Colonic mucosa (tissue), 4 donors: ENCODE data around the gene APOOL. TPM values are rescaled to one million over a fixed set of nuclear protein-coding genes. Genes with fewer than 3 reads are reported as not detected.

ENCODE experiments used
- DNase-seq: peaks from one replicate; pipeline ENCODE4 v3.0.0-alpha.2; 2020
- H3K27ac ChIP-seq: fragments of 200-600 bp; one replicate; pipeline ENCODE4 v1.8.0; 2021
- H3K27me3 ChIP-seq: fragments of 200-600 bp; one replicate; pipeline ENCODE4 v1.8.0; 2021
- H3K36me3 ChIP-seq: fragments of 200-600 bp; one replicate; pipeline ENCODE4 v1.8.0; 2021
- H3K4me1 ChIP-seq: fragments of 200-600 bp; one replicate; pipeline ENCODE4 v1.8.0; 2021; ENCODE audit warnings: mild to moderate bottlenecking
- H3K4me3 ChIP-seq: fragments of 200-600 bp; one replicate; pipeline ENCODE4 v1.8.0; 2021
- H3K9ac ChIP-seq, 2 donors: one replicate each; pipeline ENCODE4 v1.7.0; 2013; ENCODE audit warnings: control low read depth in 2 of 2, low read depth in 2 of 2, low read length in 2 of 2
- H3K9me3 ChIP-seq: fragments of 200-600 bp; one replicate; pipeline ENCODE4 v1.8.0; 2021
- CTCF ChIP-seq: fragments of 200-600 bp; IDR thresholded peaks from one replicate; pipeline ENCODE4 v1.8.0; 2022; ENCODE audit warnings: antibody characterized with exemption, mild to moderate bottlenecking
- intact Hi-C: fragments of 100-400 bp; cut with DNase I; formaldehyde crosslinking; loops from one replicate; pipeline ENCODE4 v1.14.1; 2022
- total RNA-seq, 2 donors: library from RNA; stranded (reverse); fragmentation: NEBNext Ultra II Directional in 1 of 2; extraction: Animal tissue kit (Norgen Biotek cat#: 25700) in 1 of 2; gene quantifications; one replicate each; pipeline ENCODE4 v1.2.1, GENCODE V29; 2021
- donor health status: healthy.
- donor health status: DM: no; HTN: no; CAD: no.
- donor health status: DM: no; HTN: no; CAD: no.

Gene APOOL
- total RNA-seq, 2 donors from 2014 or later, result 22.3 to 31.9 TPM

- Histone ChIP-seq H3K27ac (no peak overlapping the region), H3K4me1 (no peaks in the 10 kb centered on the region), H3K9me3 (no peaks in the 10 kb centered on the region), H3K4me3 (no peak overlapping the region), H3K27me3 (no peaks in the 10 kb centered on the region), H3K36me3 (no peaks in the 10 kb centered on the region), H3K9ac (no peak overlapping the region)
- intact Hi-C loops, result no loop called here
- no peak for DNase-seq
- TF ChIP-seq CTCF, result no peak
Observed at GRCh38 chrX:85024044-85024443, 20.4 kb downstream of the APOOL start.

GRCh38 chrX:85024562-85024961 lies 20.9 kb downstream of the APOOL start:
- Histone ChIP-seq H3K36me3 (no peaks in the 10 kb centered on the region), H3K9ac (no peak overlapping the region), H3K9me3 (no peaks in the 10 kb centered on the region), H3K27ac (no peak overlapping the region), H3K27me3 (no peaks in the 10 kb centered on the region), H3K4me1 (no peaks in the 10 kb centered on the region), H3K4me3 (no peak overlapping the region)
- intact Hi-C loops, result no loop called here
- DNase-seq, result no peak
- no peak for TF ChIP-seq CTCF

GRCh38 chrX:85026170-85026569 lies 22.5 kb downstream of the APOOL start:
- no peaks in the 10 kb centered on the region for H3K36me3 ChIP-seq
- H3K4me1 ChIP-seq, result no peaks in the 10 kb centered on the region
- intact Hi-C loops, result no loop called here
- no peaks in the 10 kb centered on the region for H3K9me3 ChIP-seq
- no peak for DNase-seq
- TF ChIP-seq CTCF, result no peak
- no peaks in the 10 kb centered on the region for H3K27me3 ChIP-seq
- no peak overlapping the region for H3K27ac ChIP-seq
- H3K9ac ChIP-seq, result no peak overlapping the region
- no peak overlapping the region for H3K4me3 ChIP-seq

GRCh38 chrX:85029043-85029442 lies 25.4 kb downstream of the APOOL start:
- H3K9ac ChIP-seq, result no peak overlapping the region
- H3K9me3 ChIP-seq, result no peaks in the 10 kb centered on the region
- H3K4me3 ChIP-seq, result no peak overlapping the region
- no peaks in the 10 kb centered on the region for H3K4me1 ChIP-seq
- no peak overlapping the region for H3K27ac ChIP-seq
- no peak for DNase-seq
- H3K27me3 ChIP-seq, result no peaks in the 10 kb centered on the region
- H3K36me3 ChIP-seq, result no peaks in the 10 kb centered on the region
- intact Hi-C loops, result no loop called here
- TF ChIP-seq CTCF, result no peak

GRCh38 chrX:85031505-85031904 lies 27.8 kb downstream of the APOOL start:
- H3K27ac ChIP-seq, result no peak overlapping the region
- H3K4me1 ChIP-seq, result no peaks in the 10 kb centered on the region
- H3K9ac ChIP-seq, result no peak overlapping the region
- no peak for DNase-seq
- intact Hi-C loops, result no loop called here
- H3K27me3 ChIP-seq, result no peaks in the 10 kb centered on the region
- H3K9me3 ChIP-seq, result no peaks in the 10 kb centered on the region
- H3K36me3 ChIP-seq, result no peaks in the 10 kb centered on the region
- no peak for TF ChIP-seq CTCF
- no peak overlapping the region for H3K4me3 ChIP-seq

- no peak for DNase-seq
- Histone ChIP-seq H3K4me3 (no peak overlapping the region), H3K4me1 (no peaks in the 10 kb centered on the region), H3K36me3 (no peaks in the 10 kb centered on the region), H3K27ac (no peak overlapping the region), H3K9ac (no peak overlapping the region), H3K9me3 (no peaks in the 10 kb centered on the region), H3K27me3 (no peaks in the 10 kb centered on the region)
- TF ChIP-seq CTCF, result no peak
- intact Hi-C loops, result no loop called here
Observed at GRCh38 chrX:85037114-85037513, 33.4 kb downstream of the APOOL start.
